A673 (cell line): ENCODE results near the gene PGA3. TPM values are rescaled to one million over a fixed set of nuclear protein-coding genes. Genes with fewer than 3 reads are reported as not detected.

Source experiments
- BruUV-seq: library from RNA; stranded (reverse); fragments of 400-500 nt; replicated peaks from 2 replicates; lab custom pipeline; 2021; lab: Mats Ljungman, UMichigan
- CTCF ChIA-PET: fragments of 300-600 bp; sonication (Branson Sonifier 250); formaldehyde crosslinking; loops from one replicate; lab custom pipeline; 2022; ENCODE audit warnings: antibody characterized with exemption; lab: Charles Lee
- POLR2A ChIA-PET: fragments of 300-600 bp; sonication (Branson Sonifier 250); formaldehyde crosslinking; loops from one replicate; lab custom pipeline; 2022; ENCODE audit warnings: antibody characterized with exemption; ENCODE audit not compliant: low non-redundant PET; lab: Charles Lee
- DNase-seq: peaks from one replicate; pipeline ENCODE4 v3.0.0-alpha.2; 2015; ENCODE audit warnings: low spot score
- H3K27ac ChIP-seq: fragments of 200-600 bp; sonication (generic); 2 replicates; pipeline ENCODE4 v1.5.1; 2016; ENCODE audit warnings: mixed run types, low read depth, mild to moderate bottlenecking, mixed read lengths, antibody characterized with exemption, low read length; ENCODE audit not compliant: poor library complexity, severe bottlenecking
- H3K27me3 ChIP-seq: fragments of 200-600 bp; sonication (generic); replicated peaks from 2 replicates; pipeline ENCODE4 v1.6.1; 2017; ENCODE audit warnings: mixed run types, low read depth, mild to moderate bottlenecking, mixed read lengths, antibody characterized with exemption, low read length; ENCODE audit not compliant: insufficient read depth, poor library complexity
- H3K36me3 ChIP-seq: fragments of 200-600 bp; sonication (generic); 2 replicates; pipeline ENCODE4 v1.6.1; 2016; ENCODE audit warnings: mixed run types, mild to moderate bottlenecking, mixed read lengths, antibody characterized with exemption, low read length; ENCODE audit not compliant: insufficient read depth, poor library complexity, severe bottlenecking
- H3K4me1 ChIP-seq: fragments of 200-600 bp; sonication (generic); 2 replicates; pipeline ENCODE4 v1.6.1; 2017; ENCODE audit warnings: mixed run types, mild to moderate bottlenecking, mixed read lengths, antibody characterized with exemption, low read length; ENCODE audit not compliant: insufficient read depth, poor library complexity, severe bottlenecking
- H3K4me3 ChIP-seq: fragments of 200-600 bp; sonication (generic); 2 replicates; pipeline ENCODE4 v1.5.1; 2016; ENCODE audit warnings: low read depth, mixed run types, mild to moderate bottlenecking, mixed read lengths, low read length; ENCODE audit not compliant: poor library complexity, severe bottlenecking
- H3K9me3 ChIP-seq: fragments of 200-600 bp; sonication (generic); 2 replicates; pipeline ENCODE4 v1.6.1; 2016; ENCODE audit warnings: mixed run types, low read depth, mild to moderate bottlenecking, mixed read lengths, antibody characterized with exemption, low read length; ENCODE audit not compliant: poor library complexity, severe bottlenecking
- EZH2 ChIP-seq: fragments of 200-600 bp; sonication (generic); IDR thresholded peaks from 2 replicates; pipeline ENCODE4 v1.6.1; 2017; ENCODE audit warnings: borderline replicate concordance, low read depth, mild to moderate bottlenecking, mixed read lengths, antibody characterized with exemption, low read length; ENCODE audit not compliant: poor library complexity, severe bottlenecking
- intact Hi-C: fragments of 100-400 bp; cut with micrococcal nuclease; formaldehyde crosslinking; loops from one replicate; pipeline ENCODE4 v1.10.0; 2022; ENCODE audit not compliant: unreplicated experiment
- total RNA-seq: library from RNA; stranded (reverse); gene quantifications from 2 replicates; pipeline ENCODE4 v1.2.3, GENCODE V29; 2021
- TF ChIP-seq, protein P1 (sequence below): fragments of 300-800, 200-600 bp; sonication (generic); conservative IDR thresholded peaks from 2 replicates; pipeline ENCODE4 v1.5.1; 2017; ENCODE audit warnings: low read depth, mild to moderate bottlenecking, antibody characterized with exemption, low read length, moderate library complexity, mixed read lengths

PGA3 gene
- total RNA-seq, 1 experiment from 2014 or later, result not detected

DNA sequence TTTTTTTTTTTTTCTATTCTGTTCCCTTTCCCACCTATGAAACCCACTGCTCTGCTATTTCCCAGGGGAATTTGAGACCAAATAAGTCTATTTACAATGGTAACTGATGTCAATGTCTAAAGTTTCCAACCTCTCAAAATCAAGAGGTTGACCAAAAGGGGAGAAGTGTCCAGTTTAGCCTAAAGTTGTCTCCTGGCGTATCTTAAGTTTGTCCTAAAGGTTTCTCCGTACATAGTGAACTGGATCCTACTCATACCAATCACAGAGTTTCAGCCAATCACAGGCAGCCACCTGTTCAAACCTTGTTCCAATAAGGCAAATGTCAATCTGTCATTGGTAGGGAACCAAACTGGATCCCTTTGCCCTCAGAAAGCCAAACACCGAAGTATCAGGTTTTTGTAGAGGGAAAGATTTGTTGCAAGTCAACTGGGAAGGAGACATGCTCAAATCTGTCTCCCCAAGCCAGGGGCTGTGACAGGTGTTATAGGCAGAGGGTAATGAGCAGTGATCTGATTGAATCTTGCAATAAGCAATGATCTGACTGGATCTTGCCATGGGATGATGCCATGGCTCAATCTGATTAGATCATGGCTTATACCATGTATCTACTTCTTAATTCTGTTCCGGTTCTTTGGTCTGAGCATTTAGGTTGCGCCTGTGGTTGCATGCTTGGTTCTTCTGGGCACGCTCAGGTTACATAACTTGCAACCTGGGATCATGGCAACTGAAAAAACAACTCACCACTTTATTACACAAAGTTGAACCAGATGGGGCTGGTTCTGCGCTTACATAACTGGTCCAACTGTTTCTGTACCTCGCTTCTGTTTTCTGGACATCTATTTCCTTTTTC is 41.0 kb upstream of the PGA3 start:
- no peaks in the 10 kb centered on the region for H3K9me3 ChIP-seq
- no peaks in the 10 kb centered on the region for H3K4me1 ChIP-seq
- peak; percentile 65 for DNase-seq
- intact Hi-C loops, result no loop called here
- POLR2A ChIA-PET, result interaction anchor here (0.6 to 0.7 kb wide), 2 partner anchors 11 to 199 kb away, joined by 7 to 10 read pairs; partner anchors contain the start of gene CYB561A3
- peak overlapping the region; percentile 99 for H3K27ac ChIP-seq
- BruUV-seq, result TSS peak; percentile 85
- CTCF ChIA-PET, result interaction anchor here (0.6 kb wide), 1 partner anchor 400 kb away, joined by 3 read pairs; no protein-coding TSS in a partner anchor
- TF ChIP-seq EZH2, result no peak
- TF ChIP-seq, protein P1, sequence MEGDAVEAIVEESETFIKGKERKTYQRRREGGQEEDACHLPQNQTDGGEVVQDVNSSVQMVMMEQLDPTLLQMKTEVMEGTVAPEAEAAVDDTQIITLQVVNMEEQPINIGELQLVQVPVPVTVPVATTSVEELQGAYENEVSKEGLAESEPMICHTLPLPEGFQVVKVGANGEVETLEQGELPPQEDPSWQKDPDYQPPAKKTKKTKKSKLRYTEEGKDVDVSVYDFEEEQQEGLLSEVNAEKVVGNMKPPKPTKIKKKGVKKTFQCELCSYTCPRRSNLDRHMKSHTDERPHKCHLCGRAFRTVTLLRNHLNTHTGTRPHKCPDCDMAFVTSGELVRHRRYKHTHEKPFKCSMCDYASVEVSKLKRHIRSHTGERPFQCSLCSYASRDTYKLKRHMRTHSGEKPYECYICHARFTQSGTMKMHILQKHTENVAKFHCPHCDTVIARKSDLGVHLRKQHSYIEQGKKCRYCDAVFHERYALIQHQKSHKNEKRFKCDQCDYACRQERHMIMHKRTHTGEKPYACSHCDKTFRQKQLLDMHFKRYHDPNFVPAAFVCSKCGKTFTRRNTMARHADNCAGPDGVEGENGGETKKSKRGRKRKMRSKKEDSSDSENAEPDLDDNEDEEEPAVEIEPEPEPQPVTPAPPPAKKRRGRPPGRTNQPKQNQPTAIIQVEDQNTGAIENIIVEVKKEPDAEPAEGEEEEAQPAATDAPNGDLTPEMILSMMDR, result no peak
- peak overlapping the region; percentile 87 for H3K4me3 ChIP-seq
- peaks cover under 1% of the 10 kb centered on the region for H3K36me3 ChIP-seq
- H3K27me3 ChIP-seq, result no peaks in the 10 kb centered on the region

DNA sequence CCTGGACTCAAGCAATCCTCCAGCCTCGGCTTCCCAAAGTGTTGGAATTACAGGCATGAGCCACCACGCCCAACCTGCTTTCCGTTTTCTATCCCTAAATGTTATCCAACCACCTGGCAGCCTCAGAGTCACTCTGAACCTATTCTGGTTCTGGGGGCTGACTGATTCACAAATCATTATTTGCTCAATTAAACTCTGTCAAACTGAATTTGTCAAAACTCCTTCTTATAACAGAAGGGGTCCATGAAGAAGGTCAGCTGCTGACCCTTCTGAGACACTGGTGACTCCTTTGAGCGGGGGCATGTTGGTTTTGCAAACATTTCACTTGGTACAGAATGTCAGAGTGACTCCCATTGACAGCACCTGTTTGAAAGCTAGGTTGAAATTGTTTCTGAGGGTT is 40.3 kb upstream of the PGA3 start:
- POLR2A ChIA-PET, result no interaction called here
- intact Hi-C loops, result no loop called here
- BruUV-seq, result no TSS peak
- TF ChIP-seq, protein P1, result no peak
- no peak for TF ChIP-seq EZH2
- no peak overlapping the region for H3K4me3 ChIP-seq
- no peak for DNase-seq
- H3K9me3 ChIP-seq, result no peaks in the 10 kb centered on the region
- no peaks in the 10 kb centered on the region for H3K36me3 ChIP-seq
- no peaks in the 10 kb centered on the region for H3K4me1 ChIP-seq
- no peaks in the 10 kb centered on the region for H3K27me3 ChIP-seq
- no peak overlapping the region for H3K27ac ChIP-seq
- CTCF ChIA-PET, result no interaction called here

DNA sequence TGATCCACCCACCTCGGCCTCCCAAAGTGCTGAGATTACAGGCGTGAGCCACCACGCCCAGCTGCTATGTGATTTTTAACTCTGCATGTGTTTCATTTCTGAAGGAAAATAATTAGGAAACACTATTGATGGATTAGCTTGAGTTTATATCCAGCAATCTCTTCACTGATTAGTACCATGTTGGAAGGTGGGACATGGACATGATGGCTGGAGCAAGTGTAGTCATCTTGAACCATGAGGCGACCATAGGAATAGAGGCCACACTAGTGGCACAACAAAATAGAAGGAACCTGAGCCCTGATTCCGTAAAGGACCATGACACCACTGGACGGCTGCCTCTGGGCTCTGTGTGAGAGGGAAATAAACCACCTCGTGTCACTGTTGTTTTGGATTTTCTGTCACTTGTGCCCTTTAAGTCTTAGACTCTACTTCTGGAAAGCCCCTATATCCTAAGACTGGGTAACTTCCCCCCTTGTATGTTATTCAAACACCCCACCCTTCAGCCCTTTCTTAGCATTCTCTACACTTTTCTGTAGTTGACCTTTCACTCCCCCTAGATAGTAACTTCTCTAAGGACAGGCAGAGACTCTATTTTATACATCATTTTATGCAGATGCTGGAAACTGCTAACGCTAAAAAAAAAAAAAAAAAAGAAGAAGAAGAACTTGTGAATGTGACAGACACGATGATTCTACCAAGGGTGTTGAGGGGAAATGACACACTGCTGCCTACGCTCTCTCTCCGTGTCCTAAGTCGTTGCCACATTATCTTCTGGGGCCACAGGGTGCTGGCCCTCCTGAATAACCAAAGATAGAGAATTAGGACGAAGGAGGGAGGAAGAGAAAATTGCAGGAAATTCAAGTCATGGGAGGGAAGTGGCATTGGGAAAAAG is 39.4 kb upstream of the PGA3 start:
- no peak for TF ChIP-seq EZH2
- TF ChIP-seq, protein P1, result no peak
- BruUV-seq, result no TSS peak
- Histone ChIP-seq H3K4me3 (no peak overlapping the region), H3K36me3 (no peaks in the 10 kb centered on the region), H3K9me3 (no peaks in the 10 kb centered on the region), H3K27ac (no peak overlapping the region), H3K27me3 (no peaks in the 10 kb centered on the region), H3K4me1 (no peaks in the 10 kb centered on the region)
- DNase-seq, result no peak
- ChIA-PET POLR2A (no interaction called here), CTCF (no interaction called here)
- intact Hi-C loops, result no loop called here
